Measurements from ENCODE around the gene PRL.

Gene PRL

GRCh38 chr6:22290045-22290444, 6.8 kb downstream of the PRL start:
- DNase-seq, result no peak

DNA sequence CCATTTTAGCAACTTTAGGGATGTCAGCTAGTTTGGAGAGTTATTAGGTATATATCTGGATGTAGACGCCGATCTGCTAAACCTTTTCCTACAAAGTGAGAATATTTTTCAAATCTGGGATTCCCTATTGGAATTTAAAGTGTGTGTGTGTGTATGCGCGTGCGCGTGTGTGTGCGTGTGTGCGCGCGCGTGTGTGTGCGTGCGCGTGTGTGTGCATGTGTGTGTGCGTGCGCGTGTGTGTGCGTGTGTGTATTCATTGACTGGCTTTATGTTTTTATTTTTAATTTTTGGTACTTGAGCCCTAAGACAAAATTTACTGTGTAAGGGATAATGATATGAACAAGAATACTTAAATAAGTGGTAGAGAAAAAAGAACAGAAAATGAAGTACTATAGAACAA, 8.1 kb downstream of the PRL start:
- DNase-seq, result no peak

- DNase-seq, result no peak
Observed at GRCh38 chr6:22284666-22285065, 12.2 kb downstream of the PRL start.

- DNase-seq, result no peak
Observed at GRCh38 chr6:22281341-22282085, 15.3 kb downstream of the PRL start.

DNA sequence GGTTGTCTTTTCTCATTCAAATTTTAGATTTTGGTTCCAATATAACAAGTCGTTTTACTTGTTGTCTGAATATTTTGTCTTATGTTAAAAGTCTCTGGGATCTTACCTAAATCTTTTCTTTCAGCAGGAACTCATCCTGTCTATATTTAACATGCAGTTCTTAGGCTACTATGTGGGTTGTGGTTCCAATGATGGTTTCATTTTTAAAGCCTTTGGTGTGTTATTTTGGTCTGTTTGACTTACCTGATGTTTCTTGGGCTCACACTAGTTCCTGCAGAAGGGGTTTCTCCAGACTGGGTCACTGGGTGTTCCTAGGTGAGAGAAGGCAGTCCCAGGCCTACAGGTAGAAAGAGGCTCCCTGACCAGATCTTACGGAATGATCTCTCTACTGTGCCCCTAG, 17.4 kb downstream of the PRL start:
- DNase-seq, result no peak

- no peak for DNase-seq
Observed at GRCh38 chr6:22271081-22271480, 25.8 kb downstream of the PRL start.

- DNase-seq, result no peak
Observed at GRCh38 chr6:22263748-22264147, 33.1 kb downstream of the PRL start.

- no peak for DNase-seq
Observed at GRCh38 chr6:22254886-22255285, 42.0 kb downstream of the PRL start.

DNA sequence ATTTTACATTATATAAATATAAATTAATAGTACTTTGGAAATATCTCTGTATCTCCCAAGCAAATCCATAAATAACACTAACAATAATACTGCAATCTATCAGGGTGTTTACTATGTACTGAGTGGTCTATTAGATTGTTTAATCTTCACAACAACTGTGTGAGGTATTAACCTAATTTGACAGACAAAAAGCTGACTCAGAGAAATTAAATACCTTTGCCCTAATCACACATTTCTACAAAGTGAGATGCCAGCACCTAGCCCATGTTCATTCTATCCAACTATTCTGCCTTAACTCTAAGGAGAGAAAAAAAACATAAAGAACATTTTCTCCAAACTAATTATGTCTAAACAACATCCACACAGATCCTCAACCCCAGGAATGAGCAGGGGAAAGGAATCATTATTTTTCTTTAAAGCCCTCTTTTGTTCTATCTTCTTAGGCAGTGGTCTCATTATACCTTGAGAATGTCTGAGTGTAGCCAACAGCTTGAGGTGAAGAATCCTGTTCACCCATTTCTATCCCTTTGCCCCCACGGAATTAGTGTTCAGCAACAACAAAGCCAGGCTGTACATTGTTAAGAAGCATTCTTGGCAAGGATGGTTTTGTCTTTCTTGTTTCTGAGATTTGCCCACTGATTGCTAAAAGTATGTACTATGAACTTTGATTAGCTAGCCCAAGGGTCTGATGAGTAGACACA, 42.7 kb downstream of the PRL start:
- DNase-seq, result no peak

GRCh38 chr6:22251348-22251747, 45.5 kb downstream of the PRL start:
- DNase-seq, result no peak

DNA sequence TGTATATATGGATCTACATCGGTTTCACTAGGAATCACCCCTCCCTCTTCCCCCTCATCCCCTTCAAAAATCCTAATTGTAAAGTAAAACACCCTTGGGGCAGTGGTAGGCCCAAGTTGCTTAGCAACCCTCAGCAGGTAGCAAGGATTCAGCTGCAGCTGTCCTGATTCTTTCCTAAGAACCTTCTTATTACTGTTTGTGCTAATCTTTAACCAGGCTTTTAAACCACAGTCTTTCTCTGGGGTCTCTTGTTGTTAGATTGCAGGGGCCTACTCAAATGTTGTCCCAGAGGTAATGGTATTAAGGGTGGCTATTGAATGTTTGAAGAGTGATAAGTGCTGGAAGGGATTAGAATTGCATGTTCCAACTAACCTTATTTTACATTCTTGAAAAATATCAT, 46.4 kb downstream of the PRL start:
- DNase-seq, result no peak

- no peak for DNase-seq
Observed at GRCh38 chr6:22249711-22250350, 47.0 kb downstream of the PRL start.

DNA sequence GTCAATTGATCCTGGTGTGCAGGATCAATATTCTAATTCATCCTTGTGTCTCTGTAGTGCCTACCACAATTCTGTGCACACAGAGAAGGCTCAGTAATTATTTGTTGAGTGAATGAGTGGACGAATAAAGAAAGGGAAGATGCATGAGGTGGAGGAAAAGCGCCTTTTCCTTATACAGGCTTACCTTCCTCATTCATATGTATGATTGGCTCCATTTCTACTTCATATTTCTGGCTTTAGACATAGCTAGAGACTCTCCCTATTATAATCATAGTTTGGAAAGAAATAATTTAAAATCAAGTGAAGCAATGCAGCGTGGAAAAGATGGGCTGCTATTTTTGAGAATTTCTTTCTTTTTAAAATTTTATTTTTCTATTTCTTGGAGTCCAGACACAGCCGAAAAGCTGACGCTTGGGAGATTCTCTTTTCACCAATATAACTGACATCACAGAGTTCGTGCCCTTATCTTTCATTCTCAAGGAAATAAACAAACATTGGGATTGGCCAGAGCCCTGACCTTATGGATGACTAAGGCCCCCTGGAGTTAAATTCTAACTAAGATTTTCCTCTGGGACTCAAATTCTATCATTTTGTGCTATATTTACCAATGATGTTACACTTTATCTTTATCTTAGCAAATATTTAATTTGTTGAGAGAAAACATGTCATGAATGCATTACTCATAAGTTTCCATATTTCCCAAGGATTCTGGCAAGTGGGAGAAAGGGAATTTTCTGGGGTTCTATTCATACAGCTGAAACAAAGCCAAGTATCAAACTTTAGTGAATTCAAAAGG, 48.1 kb downstream of the PRL start:
- no peak for DNase-seq

DNA sequence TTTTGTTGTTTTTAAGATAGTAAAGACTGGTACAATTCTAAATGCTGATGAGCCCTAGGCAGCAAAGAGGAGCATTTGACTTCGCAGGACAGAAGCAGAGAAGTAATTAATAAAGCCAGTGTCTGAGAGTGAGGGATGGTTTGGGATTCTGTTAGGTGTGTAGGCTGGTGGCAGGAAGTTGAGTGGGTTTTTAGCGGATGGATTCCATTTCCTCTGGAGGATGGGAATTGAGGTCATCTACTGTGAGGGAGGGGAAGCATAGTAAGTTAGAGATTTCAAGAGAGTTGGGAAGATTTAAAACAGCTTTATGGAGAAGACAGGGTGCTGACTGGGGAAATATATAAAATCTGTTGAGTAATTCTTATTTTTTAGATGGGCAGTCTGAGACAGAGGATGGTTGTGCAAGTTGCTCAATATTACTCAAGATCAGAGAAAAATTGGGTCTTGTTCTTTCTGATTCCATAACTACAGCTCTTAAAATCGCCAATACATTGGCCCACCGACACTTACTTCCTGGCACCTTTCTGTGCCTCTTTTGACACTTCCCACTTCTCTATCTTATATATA, 48.8 kb downstream of the PRL start:
- no peak for DNase-seq

GRCh38 chr6:22240025-22240424, 56.8 kb downstream of the PRL start:
- no peak for DNase-seq

DNA sequence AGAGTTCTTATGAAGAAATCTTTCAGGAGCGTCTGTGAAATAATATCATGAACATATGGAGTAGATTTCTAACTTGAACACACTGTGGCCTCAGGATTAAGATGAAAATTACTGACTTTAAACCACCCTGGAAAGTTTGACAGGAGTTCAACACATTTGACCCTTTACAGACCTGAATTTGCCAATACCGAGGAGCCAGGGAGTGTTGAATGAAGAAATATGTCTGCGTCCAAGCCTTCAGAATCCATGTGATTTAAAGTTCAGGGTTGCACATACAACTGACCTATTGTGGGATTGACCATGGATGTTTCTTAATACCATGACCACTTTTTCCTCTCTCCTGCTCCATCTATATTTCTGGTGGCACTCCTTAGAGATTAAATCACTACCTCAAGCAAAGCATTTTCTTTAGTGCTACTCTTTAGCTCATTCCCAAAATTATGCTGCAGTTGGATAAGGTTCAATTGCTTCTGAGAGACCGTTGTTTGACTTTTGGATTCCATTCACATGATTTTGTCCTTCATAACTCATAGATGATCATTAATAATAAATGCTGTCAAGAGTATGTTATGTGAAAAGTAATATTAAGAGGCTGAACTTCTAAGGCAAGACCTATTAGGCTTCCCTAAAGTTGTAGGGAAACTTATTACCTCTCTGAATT, 57.4 kb downstream of the PRL start:
- no peak for DNase-seq

- DNase-seq, result no peak
Observed at GRCh38 chr6:22238861-22239260, 58.0 kb downstream of the PRL start.

DNA sequence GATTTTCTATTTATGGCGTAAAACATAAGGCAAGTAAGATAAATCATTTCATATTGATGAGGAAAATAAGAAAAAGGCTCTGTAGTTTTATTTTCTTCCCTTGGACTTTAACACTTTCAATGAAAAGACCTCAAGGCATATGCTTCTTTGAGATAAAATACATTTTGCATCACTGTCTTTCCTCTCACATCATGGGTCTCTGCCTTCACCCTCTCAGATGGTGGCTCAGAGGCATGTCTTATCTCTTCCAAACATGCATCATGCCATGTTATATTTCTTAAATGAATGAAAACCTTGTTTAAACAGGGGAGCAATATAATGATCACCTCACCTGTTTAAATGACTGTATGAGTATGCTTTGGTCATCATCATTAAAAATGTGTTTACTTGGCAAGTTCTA, 59.3 kb downstream of the PRL start:
- no peak for DNase-seq

Data from inflammatory macrophage treated with lipopolysaccharide for 4 hours (primary cell).